Endothelial cell of umbilical vein (primary cell): ENCODE data around the gene GSPT1. TPM values are rescaled to one million over a fixed set of nuclear protein-coding genes. Genes with fewer than 3 reads are reported as not detected.
A peak's percentile ranks its signal among the peaks of the same experiment; 100 is the strongest.

Source experiments
- BruUV-seq: library from RNA; stranded (reverse); fragments of 400-500 nt; replicated peaks from 2 replicates; lab custom pipeline; 2021; lab: Mats Ljungman, UMichigan
- CTCF ChIA-PET: fragments of 300-600, 350-600 bp; sonication (Branson Sonifier 250); formaldehyde crosslinking; loops from one replicate; lab custom pipeline; 2021; ENCODE audit warnings: antibody characterized with exemption, inconsistent platforms; lab: Charles Lee
- POLR2A ChIA-PET: fragments of 300-600, 350-600 bp; sonication (Branson Sonifier 250); formaldehyde crosslinking; loops from one replicate; lab custom pipeline; 2021; ENCODE audit warnings: antibody characterized with exemption, inconsistent platforms; lab: Charles Lee
- DNase-seq: peaks from one replicate; pipeline ENCODE4 v3.0.0-alpha.2; 2011; ENCODE audit warnings: low read depth, low spot score
- FAIRE-seq: peaks from 2 replicates; lab custom pipeline; 2011; peaks lifted over from hg19 to GRCh38; lab: Jason Lieb, UNC
- H2AFZ ChIP-seq: 2 replicates; pipeline ENCODE4 v1.6.0; 2012; ENCODE audit warnings: low read depth, low read length, control low read depth, inconsistent platforms
- H3K27ac ChIP-seq: 2 replicates; pipeline ENCODE4 v1.5.1; 2011; ENCODE audit warnings: low read depth, mild to moderate bottlenecking, control low read depth, low read length, moderate library complexity; ENCODE audit not compliant: insufficient read depth
- H3K27me3 ChIP-seq, 2 experiments: 2 replicates each; pipeline versions ENCODE4 v1.6.0 to v1.6.1; 2011; ENCODE audit warnings: low read length in 2 of 2, mixed read lengths in 1 of 2; ENCODE audit not compliant: control insufficient read depth in 2 of 2, insufficient read depth in 2 of 2
- H3K36me3 ChIP-seq, 2 experiments: 2 replicates in 1 of 2; 3 replicates in 1 of 2; pipeline ENCODE4 v1.5.1; 2011; ENCODE audit warnings: low read length in 2 of 2, mild to moderate bottlenecking in 1 of 2, moderate library complexity in 1 of 2; ENCODE audit not compliant: control insufficient read depth in 2 of 2, insufficient read depth in 2 of 2; ENCODE audit errors: extremely low read depth in 1 of 2
- H3K4me1 ChIP-seq: 3 replicates; pipeline ENCODE4 v1.5.1; 2011; ENCODE audit warnings: mild to moderate bottlenecking, low read length; ENCODE audit not compliant: control insufficient read depth, insufficient read depth; ENCODE audit errors: extremely low read depth
- H3K4me2 ChIP-seq: 2 replicates; pipeline ENCODE4 v1.6.1; 2011; ENCODE audit warnings: low read length, control low read depth, mixed read lengths; ENCODE audit not compliant: insufficient read depth
- H3K4me3 ChIP-seq, 3 experiments: fragments of 200-600 bp in 1 of 3; sonication (generic), shearing (Covaris generic) in 1 of 3; replicated peaks in 1 of 3; 2 replicates each; pipeline ENCODE4 v1.5.1; 2011 to 2016; ENCODE audit warnings: control low read depth in 3 of 3, low read length in 3 of 3, mild to moderate bottlenecking in 2 of 3, inconsistent platforms in 1 of 3, low read depth in 1 of 3, moderate library complexity in 1 of 3; ENCODE audit not compliant: insufficient read depth in 1 of 3
- H3K79me2 ChIP-seq: 2 replicates; pipeline ENCODE4 v1.6.0; 2012; ENCODE audit warnings: low read length, inconsistent platforms; ENCODE audit not compliant: control insufficient read depth, insufficient read depth
- H3K9ac ChIP-seq: replicated peaks from 2 replicates; pipeline ENCODE3; 2011; ENCODE audit warnings: low read length, control low read depth; ENCODE audit not compliant: insufficient read depth; ENCODE audit errors: extremely low read depth
- H3K9me1 ChIP-seq: replicated peaks from 3 replicates; pipeline ENCODE4 v1.6.0; 2011; ENCODE audit warnings: mild to moderate bottlenecking, low read length; ENCODE audit not compliant: control insufficient read depth, insufficient read depth; ENCODE audit errors: extremely low read depth
- H3K9me3 ChIP-seq: replicated peaks from 2 replicates; pipeline ENCODE4 v1.5.1; 2012; ENCODE audit warnings: low read length, inconsistent platforms; ENCODE audit not compliant: control insufficient read depth, insufficient read depth
- H4K20me1 ChIP-seq: replicated peaks from 2 replicates; pipeline ENCODE3; 2011; ENCODE audit warnings: mild to moderate bottlenecking, low read length; ENCODE audit not compliant: control insufficient read depth, insufficient read depth; ENCODE audit errors: extremely low read depth
- CTCF ChIP-seq, 2 donors: IDR thresholded peaks; 1 replicate in 1 of 2; 2 replicates in 1 of 2; pipeline ENCODE4 v1.5.1; 2011; ENCODE audit warnings: low read length in 2 of 2, mild to moderate bottlenecking in 2 of 2, moderate library complexity in 2 of 2, control low read depth in 1 of 2, inconsistent platforms in 1 of 2, low read depth in 1 of 2; ENCODE audit not compliant: insufficient read depth in 1 of 2; ENCODE audit errors: extremely low read depth in 1 of 2
- EZH2 ChIP-seq: IDR thresholded peaks from 2 replicates; pipeline ENCODE4 v1.6.1; 2012; ENCODE audit warnings: borderline replicate concordance, low read depth, mild to moderate bottlenecking, moderate library complexity, low read length, inconsistent platforms; ENCODE audit not compliant: severe bottlenecking
- GATA2 ChIP-seq: IDR thresholded peaks from 2 replicates; pipeline ENCODE4 v1.7.0; 2011; ENCODE audit warnings: low read depth, mild to moderate bottlenecking, moderate library complexity, mixed read lengths, low read length; ENCODE audit not compliant: insufficient read length, insufficient read depth
- POLR2A ChIP-seq: IDR thresholded peaks from 2 replicates; pipeline ENCODE4 v1.6.1; 2012; ENCODE audit warnings: low read depth, mild to moderate bottlenecking, control low read depth, low read length
- dilution Hi-C: fragments of 300-500 bp; cut with MboI; formaldehyde crosslinking; loops from one replicate; pipeline ENCODE4 v1.15.0; 2019; ENCODE audit warnings: low sequenced_read_pairs; ENCODE audit not compliant: extremely low pct_ligation_motif_present
- intact Hi-C: fragments of 100-400 bp; cut with micrococcal nuclease; formaldehyde crosslinking; loops from one replicate; pipeline ENCODE4 v1.10.0; 2022
- polyA plus RNA-seq, 4 experiments: library from polyadenylated mRNA; depleted of rRNA in 3 of 4; stranded (reverse) in 3 of 4; unstranded in 1 of 4; fragments of >200 nt; gene quantifications; 2 replicates each; pipeline versions ENCODE4 v1.2.1 to v1.2.3, GENCODE V29; 2011 to 2012; ENCODE audit warnings: missing spikeins in 1 of 4
- total RNA-seq: library from RNA; stranded (reverse); gene quantifications from 2 replicates; pipeline ENCODE4 v1.2.3, GENCODE V29; 2021

GSPT1 gene
- total and polyA plus RNA-seq, 2 donors (not counting 3 experiments of a cell fraction or from before 2014, with no cell fraction given), result 40.3 to 152 TPM

- Histone ChIP-seq H3K79me2 (no peaks in the 10 kb centered on the region), H3K9ac (no peak overlapping the region), H3K4me1 (no peaks in the 10 kb centered on the region), H3K36me3 (no peaks in the 10 kb centered on the region), H3K27ac (no peak overlapping the region), H3K4me2 (no peak overlapping the region), H3K9me3 (no peaks in the 10 kb centered on the region), H3K9me1 (no peaks in the 10 kb centered on the region), H2AFZ (no peak overlapping the region), H4K20me1 (no peaks in the 10 kb centered on the region), H3K4me3 (no peak overlapping the region), H3K27me3 (peaks cover 0 to 2% of the 10 kb centered on the region in 2 experiments)
- dilution Hi-C loops, result no loop called here
- TF ChIP-seq POLR2A, result no peak
- no TSS peak for BruUV-seq
- FAIRE-seq (no peak), DNase-seq (no peak)
- CTCF ChIA-PET, result no interaction called here
- POLR2A ChIA-PET, result no interaction called here
- intact Hi-C loops, result no loop called here
Measured at GRCh38 chr16:11950388-11950787, 34.6 kb upstream of the GSPT1 start.

- Histone ChIP-seq H3K9me1 (no peaks in the 10 kb centered on the region), H3K4me2 (no peak overlapping the region), H4K20me1 (no peaks in the 10 kb centered on the region), H3K27me3 (peaks cover 0 to 2% of the 10 kb centered on the region in 2 experiments), H3K9ac (no peak overlapping the region), H3K9me3 (no peaks in the 10 kb centered on the region), H3K36me3 (no peaks in the 10 kb centered on the region), H3K4me3 (no peak overlapping the region), H3K27ac (no peak overlapping the region), H3K79me2 (no peaks in the 10 kb centered on the region), H2AFZ (no peak overlapping the region), H3K4me1 (no peaks in the 10 kb centered on the region)
- TF ChIP-seq POLR2A (no peak), CTCF (IDR thresholded peaks at IDR 0.05; ENCODE audit: extremely low read depth in 1 of 2, insufficient read depth in 1 of 2, low read depth in 1 of 2, low read length in 2 of 2) (peak; percentile 22 to 33), EZH2 (no peak), GATA2 (no peak)
- BruUV-seq, result no TSS peak
- FAIRE-seq, result no peak
- CTCF ChIA-PET, result interaction anchor here (0.6 to 2.7 kb wide), 11 partner anchors 14 to 1924 kb away, joined by 3 to 124 read pairs (median 5); no protein-coding TSS in a partner anchor
- POLR2A ChIA-PET, result no interaction called here
- dilution Hi-C loops (no loop called here), intact Hi-C loops (loop anchor here (1.0 kb wide), 1 partner anchor 119 kb away; no protein-coding TSS in a partner anchor)
- peak; percentile 21 for DNase-seq
Measured at GRCh38 chr16:11949527-11949926, 33.8 kb upstream of the GSPT1 start.
